Measurements from ENCODE around the gene GDF15. TPM values are rescaled to one million over a fixed set of nuclear protein-coding genes. Genes with fewer than 3 reads are reported as not detected.

Gene GDF15
- polyA plus RNA-seq, 1 of the 3 experiments (the other 2 are of a cell fraction), result 129 TPM

- peaks cover 58% of the 10 kb centered on the region for H3K79me2 ChIP-seq (ENCODE audit: insufficient read depth)
- H3K9ac ChIP-seq, result no peak overlapping the region
- H3K27me3 ChIP-seq (ENCODE audit: insufficient read depth), result no peaks in the 10 kb centered on the region
- no peak overlapping the region for H3K4me3 ChIP-seq (ENCODE audit: low read depth in 2 of 2, low read length in 1 of 2)
- H3K36me3 ChIP-seq (replicated peaks in 1 of 2; ENCODE audit: control insufficient read depth in 1 of 2, insufficient read depth in 2 of 2, low read length in 1 of 2), result peaks cover 0 to 5% of the 10 kb centered on the region in 2 experiments
- TF ChIP-seq MXI1 (IDR thresholded peaks at IDR 0.05; ENCODE audit: low read depth, low read length) (no peak), JUND (IDR thresholded peaks at IDR 0.05) (no peak), FOSL2 (IDR thresholded peaks at IDR 0.05; ENCODE audit: borderline replicate concordance, low read depth) (no peak), CHD2 (IDR thresholded peaks at IDR 0.05; ENCODE audit: low read length, partially characterized antibody) (no peak), USF2 (IDR thresholded peaks at IDR 0.05; ENCODE audit: borderline replicate concordance, low read depth, low read length) (no peak), ZBTB33 (IDR thresholded peaks at IDR 0.05; ENCODE audit: borderline replicate concordance, low read depth) (no peak), TEAD4 (IDR thresholded peaks at IDR 0.05; ENCODE audit: borderline replicate concordance, insufficient read depth) (no peak), EP300 (IDR thresholded peaks at IDR 0.05; ENCODE audit: borderline replicate concordance in 1 of 2, low read depth in 1 of 2, low read length in 1 of 2) (no peak), NFIC (IDR thresholded peaks at IDR 0.05; ENCODE audit: borderline replicate concordance) (no peak), ELF1 (IDR thresholded peaks at IDR 0.05) (no peak), SMC3 (IDR thresholded peaks at IDR 0.05; ENCODE audit: low read depth, low read length) (no peak)
- no peaks in the 10 kb centered on the region for H3K9me3 ChIP-seq
- H3F3A ChIP-seq (replicated peaks; ENCODE audit: insufficient read depth), result no peaks in the 10 kb centered on the region
- H2AFZ ChIP-seq (ENCODE audit: low read depth), result no peak overlapping the region
- H3K4me1 ChIP-seq (ENCODE audit: control insufficient read depth in 1 of 2, insufficient read depth in 2 of 2, low read depth in 1 of 2, low read length in 1 of 2), result peaks cover 23 to 52% of the 10 kb centered on the region in 2 experiments; a peak in 2 of 4 replicates
- WGBS (ENCODE audit: low lambda C conversion rate), result 91% methylated on average over 11 of the region's 17 CpGs
- peaks cover 52% of the 10 kb centered on the region for H4K20me1 ChIP-seq (ENCODE audit: insufficient read depth)
- CTCF ChIA-PET, result interaction anchor here (1.3 to 1.5 kb wide), 3 partner anchors 14 to 173 kb away, joined by 4 to 6 read pairs (median 4); no protein-coding TSS in a partner anchor
- DNase-seq, result no peak
- H3K9me2 ChIP-seq, result no peaks in the 10 kb centered on the region
- POLR2A ChIA-PET, result interaction anchor here (1.2 kb wide), 1 partner anchor 144 kb away, joined by 3 read pairs; the partner anchor contains the start of gene JUND
- H3K4me2 ChIP-seq, result no peak overlapping the region
- H3K27ac ChIP-seq (ENCODE audit: low read depth in 2 of 2, low read length in 1 of 2), result no peak overlapping the region; a peak in 1 of 4 replicates
Observed at GRCh38 chr19:18424890-18425514, 39.0 kb downstream of the GDF15 start.
